Heart right ventricle (tissue), 16 donors: ENCODE measurements around the gene VAMP2. TPM values are rescaled to one million over a fixed set of nuclear protein-coding genes. Genes with fewer than 3 reads are reported as not detected.

Experiments
- ATAC-seq, 8 donors: fragments of 200-7000 bp; cut with Tn5 transposase; one replicate each; pipeline ENCODE4 v1.9.1; 2020; ENCODE audit warnings: mild to moderate bottlenecking in 8 of 8, moderate library complexity in 8 of 8, moderate number of reproducible peaks in 1 of 8
- DNase-seq, 2 donors: peaks; one replicate each; pipeline ENCODE4 v3.0.0-alpha.2; 2020
- H3K27ac ChIP-seq, 10 donors: fragments of 200-600 bp; sonication (generic) in 2 of 10; one replicate each; pipeline versions ENCODE4 v1.5.0 to v1.8.0; 2020 to 2022; ENCODE audit warnings: mild to moderate bottlenecking in 3 of 10
- H3K27me3 ChIP-seq, 7 donors: fragments of 200-600 bp; one replicate each; pipeline ENCODE4 v1.8.0; 2021 to 2022; ENCODE audit warnings: mild to moderate bottlenecking in 2 of 7
- H3K36me3 ChIP-seq, 9 donors: fragments of 200-600 bp; sonication (generic) in 1 of 9; one replicate each; pipeline versions ENCODE4 v1.5.0 to v1.8.0; 2020 to 2022; ENCODE audit warnings: mild to moderate bottlenecking in 2 of 9
- H3K4me1 ChIP-seq, 9 donors: fragments of 200-600 bp; sonication (generic) in 1 of 9; one replicate each; pipeline versions ENCODE4 v1.5.0 to v1.8.0; 2020 to 2022; ENCODE audit warnings: mild to moderate bottlenecking in 4 of 9
- H3K4me3 ChIP-seq, 10 donors: fragments of 200-600 bp; sonication (generic) in 2 of 10; one replicate each; pipeline versions ENCODE4 v1.5.0 to v1.8.0; 2020 to 2022; ENCODE audit warnings: mild to moderate bottlenecking in 7 of 10, moderate library complexity in 2 of 10
- H3K9me3 ChIP-seq, 11 donors: fragments of 200-600 bp in 10 of 11; sonication (generic) in 2 of 11; one replicate each; pipeline versions ENCODE4 v1.5.0 to v1.8.0; 2013 to 2022; ENCODE audit warnings: mild to moderate bottlenecking in 2 of 11, control low read depth in 1 of 11, moderate library complexity in 1 of 11
- WGBS, 2 donors: extraction: QIAGEN DNeasy Blood & Tissue Kit; methylation state at CpG; one replicate each; pipeline ENCODE4 v1.1.7; 2013; ENCODE audit warnings: inconsistent platforms in 1 of 2; 5-methylcytosine and 5-hydroxymethylcytosine counted together
- intact Hi-C, 10 donors: fragments of 100-400 bp; cut with DNase I; formaldehyde crosslinking; loops; one replicate each; pipeline versions ENCODE4 v1.11.1 to v1.14.2; 2022
- polyA plus RNA-seq, 2 donors: library from polyadenylated mRNA; stranded (reverse); fragments of 200-250 nt; gene quantifications; one replicate each; pipeline ENCODE4 v1.2.3, GENCODE V29; 2013
- total RNA-seq, 10 donors: library from RNA; stranded (reverse); fragmentation: NEBNext Ultra II Directional in 3 of 10; extraction: Animal tissue kit (Norgen Biotek cat#: 25700) in 3 of 10; gene quantifications; one replicate each; pipeline versions ENCODE4 v1.2.1 to v1.2.4, GENCODE V29; 2021 to 2023
- TF ChIP-seq, protein P1 (sequence below), 9 donors: fragments of 200-600 bp; sonication (generic) in 2 of 9; IDR thresholded peaks; one replicate each; pipeline versions ENCODE4 v1.5.0 to v1.8.0; 2021 to 2022; ENCODE audit warnings: antibody characterized with exemption in 9 of 9, mild to moderate bottlenecking in 5 of 9, moderate library complexity in 1 of 9
- donor health status: Arrhythmogenic right ventricular cardiomyopathy.
- donor health status: ischemic (EF 13 %, LVEDD 7.1; RV severe dilation, severe dysfunction).
- donor health status: healthy with polysubstance abuse.
- donor health status: DM: no; HTN: yes; CAD: no.
- donor health status: DM: no; HTN: no; CAD: no.
- donor health status: ischemic (EF 25% LVEDD 6.9; RV normal size, moderate dysfunction).
- donor health status: ischemic (EF 25% LVEDD 5.7; RV mildly dilated, moderate dysfunction).
- donor health status: healthy.
- donor health status: DM: yes; HTN: yes; CAD: no.
- donor health status: Ischemic cardiomyopathy.
- donor health status: ischemic (EF 35%, LVEDD 5.7; RV mildly dilated, moderate dysfunction).
- donor health status: nonischemic (EF 11% LVEDD 7.7; RV severe dilation, severe dysfunction).
- donor health status: DM: yes; HTN: yes; CAD: no.
- donor health status: PGD.
- donor health status: ischemic (EF 29% LVEDD 5.4; RV normal size, mild dysfunction).
- donor health status: nonischemic (EF 23%, LVEDD 6.1; RV moderate dilation, normal function).

The VAMP2 gene
- total and polyA plus RNA-seq, 12 donors, result 46.8 to 67.8 (median 59.9) TPM

DNA sequence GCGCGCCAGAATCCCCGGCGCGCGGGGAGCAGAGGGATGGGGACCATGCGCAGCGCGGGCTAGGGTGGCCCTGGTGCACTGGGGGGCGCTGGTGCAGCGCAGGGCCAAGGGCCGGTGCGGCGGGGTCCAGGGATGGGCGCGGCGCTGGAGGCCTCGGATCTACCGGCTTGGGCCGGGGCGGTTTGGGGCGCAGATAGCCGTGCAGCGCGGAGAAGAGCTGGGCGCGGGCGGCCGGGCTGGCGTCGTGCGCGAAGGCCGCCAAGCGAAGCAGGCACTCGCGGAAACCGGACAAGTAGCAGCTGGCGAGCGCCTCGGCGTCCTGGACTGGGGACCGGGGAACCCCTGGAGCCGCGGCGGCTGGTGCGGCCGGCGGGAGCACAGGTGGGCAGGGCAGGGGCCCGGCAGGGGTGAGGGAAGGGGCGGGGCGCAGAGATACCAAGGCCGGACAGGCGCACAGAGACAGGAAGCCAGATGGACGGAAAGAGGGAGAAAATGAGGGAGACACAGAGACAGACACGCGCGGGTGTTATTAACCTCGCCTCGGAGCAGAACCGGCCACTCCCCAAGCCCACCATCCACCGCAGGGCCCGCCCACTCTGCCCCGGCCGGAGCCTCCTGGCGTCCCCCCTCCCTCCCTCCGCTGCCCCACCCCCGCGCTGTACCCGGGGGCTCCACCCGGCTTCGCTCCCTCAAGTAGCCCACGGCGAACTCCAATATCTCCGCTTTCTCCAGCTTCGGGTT is 40.9 kb downstream of the VAMP2 start:
- Histone ChIP-seq H3K27me3 (peaks cover 0 to 78% (median 18%) of the 10 kb centered on the region in 7 donors), H3K4me1 (peaks cover 32 to 95% (median 79%) of the 10 kb centered on the region in 9 donors), H3K4me3 (peak overlapping the region; percentile 11 to 91 (median 64)), H3K27ac (peak overlapping the region in 4 of 10 donors; percentile 26 to 60 (median 44)), H3K9me3 (no peaks in the 10 kb centered on the region), H3K36me3 (no peaks in the 10 kb centered on the region)
- intact Hi-C loops, result loop anchor here in 8 of 10 donors (2.0 to 10.0 kb wide), 5 partner anchors 35 to 103 kb away; partner anchors contain the start of gene VAMP2 (in 2 of the 8)
- TF ChIP-seq, protein P1, sequence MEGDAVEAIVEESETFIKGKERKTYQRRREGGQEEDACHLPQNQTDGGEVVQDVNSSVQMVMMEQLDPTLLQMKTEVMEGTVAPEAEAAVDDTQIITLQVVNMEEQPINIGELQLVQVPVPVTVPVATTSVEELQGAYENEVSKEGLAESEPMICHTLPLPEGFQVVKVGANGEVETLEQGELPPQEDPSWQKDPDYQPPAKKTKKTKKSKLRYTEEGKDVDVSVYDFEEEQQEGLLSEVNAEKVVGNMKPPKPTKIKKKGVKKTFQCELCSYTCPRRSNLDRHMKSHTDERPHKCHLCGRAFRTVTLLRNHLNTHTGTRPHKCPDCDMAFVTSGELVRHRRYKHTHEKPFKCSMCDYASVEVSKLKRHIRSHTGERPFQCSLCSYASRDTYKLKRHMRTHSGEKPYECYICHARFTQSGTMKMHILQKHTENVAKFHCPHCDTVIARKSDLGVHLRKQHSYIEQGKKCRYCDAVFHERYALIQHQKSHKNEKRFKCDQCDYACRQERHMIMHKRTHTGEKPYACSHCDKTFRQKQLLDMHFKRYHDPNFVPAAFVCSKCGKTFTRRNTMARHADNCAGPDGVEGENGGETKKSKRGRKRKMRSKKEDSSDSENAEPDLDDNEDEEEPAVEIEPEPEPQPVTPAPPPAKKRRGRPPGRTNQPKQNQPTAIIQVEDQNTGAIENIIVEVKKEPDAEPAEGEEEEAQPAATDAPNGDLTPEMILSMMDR (IDR thresholded peaks at IDR 0.05), result peak in 8 of 9 donors; percentile 39 to 74 (median 57)
- WGBS, 2 donors, result 0 to 1% methylated on average over 65 to 76 of the region's 76 CpGs
- ATAC-seq (peak in 6 of 8 donors; percentile 12 to 54 (median 17)), DNase-seq (peak; percentile 45 to 59)

DNA sequence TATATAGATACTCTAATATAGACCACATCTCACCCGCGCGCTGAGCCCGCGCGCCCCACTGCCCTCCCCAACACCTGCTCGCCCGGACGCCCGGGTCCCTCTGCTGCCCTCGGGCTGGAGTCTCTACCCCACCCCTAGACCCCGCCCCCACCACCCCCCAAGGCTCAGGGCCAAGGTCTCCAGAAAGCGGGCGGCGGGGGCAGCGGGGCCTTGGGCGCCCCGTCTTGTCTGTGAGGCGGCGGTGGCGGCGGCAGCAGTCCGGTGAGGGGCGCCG is 41.4 kb downstream of the VAMP2 start:
- TF ChIP-seq, protein P1 (IDR thresholded peaks at IDR 0.05), result no peak
- peak overlapping the region in 3 of 10 donors; percentile 37 to 60 (median 50) for H3K27ac ChIP-seq
- DNase-seq (no peak), ATAC-seq (peak in 1 of 8 donors; percentile 0)
- no peaks in the 10 kb centered on the region for H3K36me3 ChIP-seq
- intact Hi-C loops, result loop anchor here in 8 of 10 donors (2.0 to 10.0 kb wide), 5 partner anchors 36 to 103 kb away; partner anchors contain the start of gene VAMP2 (in 2 of the 8)
- peaks cover 0 to 78% (median 23%) of the 10 kb centered on the region in 7 donors for H3K27me3 ChIP-seq
- peak overlapping the region; percentile 11 to 91 (median 64) for H3K4me3 ChIP-seq
- H3K4me1 ChIP-seq, result peaks cover 32 to 92% (median 77%) of the 10 kb centered on the region in 9 donors
- WGBS, 2 donors, result 0% methylated on average over 24 to 25 of the region's 25 CpGs
- no peaks in the 10 kb centered on the region for H3K9me3 ChIP-seq

DNA sequence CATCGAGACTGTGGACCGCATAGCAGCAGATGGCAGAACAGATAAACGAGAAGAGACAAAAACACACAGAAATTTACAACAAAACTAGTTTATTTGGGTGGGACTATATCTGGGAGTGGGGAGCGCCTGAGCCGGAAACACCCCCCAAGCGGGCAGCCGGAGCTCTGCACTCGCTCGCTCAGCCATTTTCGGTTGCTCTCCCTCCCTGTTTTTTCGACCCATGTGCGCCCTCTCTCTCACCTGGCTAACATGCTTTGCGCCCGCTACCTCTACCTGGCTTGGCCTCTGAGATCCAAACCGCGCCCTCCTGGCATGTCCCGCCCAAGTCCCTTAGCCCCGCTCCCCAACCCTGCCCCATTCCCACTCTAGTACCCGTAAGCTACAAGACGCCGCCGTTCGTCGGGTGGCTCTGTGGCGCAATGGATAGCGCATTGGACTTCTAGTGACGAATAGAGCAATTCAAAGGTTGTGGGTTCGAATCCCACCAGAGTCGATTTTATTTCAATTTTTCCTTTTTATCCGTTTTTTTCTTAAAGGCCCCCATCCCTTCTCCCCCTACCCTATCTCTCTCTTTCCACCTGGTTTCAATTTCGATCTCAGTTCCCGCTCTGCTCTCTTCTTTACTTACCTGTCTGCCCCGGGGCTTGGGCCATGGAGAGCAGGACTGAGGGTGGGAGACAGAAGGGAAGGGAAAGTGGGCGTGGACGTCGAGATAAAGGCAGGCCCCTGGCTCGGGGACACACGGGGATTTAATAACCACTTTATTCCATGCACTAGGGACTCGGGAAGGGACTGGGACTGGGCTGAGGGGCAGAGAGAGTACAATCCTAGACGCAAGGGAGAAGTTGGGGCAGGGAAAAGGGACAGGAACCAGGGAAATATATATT is 42.0 kb downstream of the VAMP2 start:
- 1% methylated on average over 40 of the region's 40 CpGs for WGBS, 2 donors
- Histone ChIP-seq H3K36me3 (no peaks in the 10 kb centered on the region), H3K27ac (peak overlapping the region in 2 of 10 donors; percentile 16 to 64), H3K9me3 (no peaks in the 10 kb centered on the region), H3K4me1 (peaks cover 32 to 86% (median 72%) of the 10 kb centered on the region in 9 donors), H3K27me3 (peaks cover 0 to 78% (median 29%) of the 10 kb centered on the region in 7 donors), H3K4me3 (peak overlapping the region in 9 of 10 donors; percentile 46 to 91 (median 65))
- DNase-seq, result peak; percentile 54 to 56
- intact Hi-C loops, result loop anchor here in 8 of 10 donors (1.0 to 10.0 kb wide), 6 partner anchors 34 to 104 kb away; partner anchors contain the start of gene VAMP2 (in 2 of the 8)
- TF ChIP-seq, protein P1 (IDR thresholded peaks at IDR 0.05), result peak in 4 of 9 donors; percentile 17 to 34 (median 24)
- peak in 4 of 8 donors; percentile 2 to 32 (median 12) for ATAC-seq
